HG02588 (cell line): Measurements from ENCODE around the gene POLR3B.
"Not testable (repeated sequence)": the region's sequence is repeated elsewhere in the genome, so short reads cannot be mapped to it uniquely, and the experiment has no call there.

Experiments used
- ATAC-seq: cut with Tn5 transposase; IDR thresholded peaks from one replicate; pipeline ENCODE4 v1.9.1; 2021; ENCODE audit warnings: mild to moderate bottlenecking, moderate library complexity; ENCODE audit not compliant: unreplicated experiment

POLR3B gene

DNA sequence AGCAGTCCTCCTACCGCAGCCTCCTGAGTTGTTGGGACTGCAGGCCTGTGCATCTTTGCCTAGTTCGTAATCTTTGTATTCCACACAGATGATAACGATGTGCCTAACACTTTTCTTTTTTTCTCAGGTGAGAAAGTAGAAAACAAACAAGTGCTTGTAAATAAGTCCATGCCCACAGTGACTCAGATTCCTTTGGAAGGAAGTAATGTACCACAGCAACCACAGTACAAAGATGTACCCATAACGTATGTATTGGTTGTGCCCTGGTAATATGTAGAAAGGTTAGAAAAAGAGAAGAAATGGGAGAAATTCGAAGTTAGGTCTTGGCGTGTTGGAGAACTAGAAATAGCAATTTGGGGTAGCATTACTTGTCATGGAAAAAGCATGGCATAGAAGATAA, 101.6 kb downstream of the POLR3B start:
- ATAC-seq = no peak

- no peak for ATAC-seq
Observed at GRCh38 chr12:106459534-106459933, 102.0 kb downstream of the POLR3B start.

- ATAC-seq = no peak
Observed at GRCh38 chr12:106461730-106462129, 104.2 kb downstream of the POLR3B start.

- ATAC-seq = not testable (repeated sequence)
Observed at GRCh38 chr12:106465605-106466004, 108.1 kb downstream of the POLR3B start.

GRCh38 chr12:106475662-106476061, 118.1 kb downstream of the POLR3B start:
- ATAC-seq = not testable (repeated sequence)

DNA sequence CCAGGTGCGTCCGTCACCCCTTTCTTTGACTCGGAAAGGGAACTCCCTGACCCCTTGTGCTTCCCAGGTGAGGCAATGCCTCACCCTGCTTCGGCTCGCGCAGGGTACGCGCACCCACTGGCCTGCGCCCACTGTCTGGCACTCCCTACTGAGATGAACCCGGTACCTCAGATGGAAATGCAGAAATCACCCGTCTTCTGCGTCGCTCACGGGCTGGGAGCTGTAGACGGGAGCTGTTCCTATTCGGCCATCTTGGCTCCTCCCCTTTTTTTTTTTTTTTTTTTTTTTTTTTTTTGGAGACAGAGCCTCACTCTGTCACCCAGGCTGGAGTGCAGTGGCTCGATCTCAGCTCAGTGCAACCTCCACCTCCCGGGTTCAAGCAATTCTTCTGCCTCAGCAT, 120.1 kb downstream of the POLR3B start:
- not testable (repeated sequence) for ATAC-seq

DNA sequence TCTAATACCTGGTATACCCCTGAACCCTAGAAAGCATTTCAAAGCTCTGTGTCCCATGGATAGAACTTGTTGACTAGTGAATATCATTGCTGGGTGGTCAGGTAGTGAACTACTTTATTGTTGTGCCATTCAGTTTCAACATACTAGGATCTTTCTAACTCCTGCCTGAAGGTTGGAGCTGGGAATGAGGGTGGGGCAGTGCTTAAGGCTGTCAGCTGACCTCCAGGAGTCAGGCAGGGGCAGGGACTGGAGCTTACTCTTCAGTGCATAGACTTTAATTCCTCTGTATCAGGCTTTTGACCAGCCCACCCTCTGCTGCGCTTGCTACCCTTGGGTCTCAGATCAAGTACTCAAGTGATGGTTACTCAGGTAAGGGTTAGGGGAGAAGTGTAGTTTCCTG, 122.7 kb downstream of the POLR3B start:
- no peak for ATAC-seq

- ATAC-seq = no peak
Observed at GRCh38 chr12:106481246-106481645, 123.7 kb downstream of the POLR3B start.

DNA sequence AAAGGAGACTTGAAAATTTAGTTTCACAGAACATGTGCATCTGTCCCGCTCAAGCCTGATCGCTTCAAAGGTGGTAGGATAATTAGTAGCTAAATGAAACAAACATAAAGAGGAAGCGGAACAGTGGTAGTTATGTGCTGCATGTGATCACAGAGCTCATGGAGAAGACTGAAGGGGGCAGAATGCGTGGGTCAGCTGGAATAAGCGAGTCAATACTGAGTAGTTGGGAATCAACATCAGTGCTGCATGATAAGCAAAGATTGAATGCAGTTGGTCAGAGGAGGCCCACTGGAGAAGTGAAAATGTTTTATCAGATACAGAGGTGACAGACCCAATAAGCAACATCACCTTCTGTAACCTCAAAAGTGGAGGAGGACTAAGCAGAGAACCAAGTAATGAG, 130.1 kb downstream of the POLR3B start:
- no peak for ATAC-seq

- ATAC-seq = no peak
Observed at GRCh38 chr12:106488884-106489283, 131.3 kb downstream of the POLR3B start.

GRCh38 chr12:106490264-106490663, 132.7 kb downstream of the POLR3B start:
- no peak for ATAC-seq

DNA sequence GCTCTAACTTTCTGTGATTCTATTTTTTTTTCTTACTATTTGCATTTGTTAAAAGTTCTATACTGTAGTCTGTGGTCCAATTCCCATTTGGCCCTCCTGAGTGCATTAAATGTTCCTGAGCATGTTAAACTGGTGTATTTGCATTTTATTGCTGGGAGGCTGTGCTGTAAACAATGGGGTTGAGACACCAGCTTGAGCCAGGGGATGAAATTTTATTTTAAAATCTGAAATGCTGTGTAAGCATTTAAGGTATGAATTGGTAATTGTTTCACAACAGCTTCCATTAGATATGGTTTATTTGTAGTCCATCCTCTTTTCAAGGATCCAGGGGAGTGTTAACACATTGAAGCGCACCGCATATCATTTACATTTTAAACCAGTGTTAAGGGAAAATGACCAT, 135.3 kb downstream of the POLR3B start:
- no peak for ATAC-seq

- ATAC-seq = no peak
Observed at GRCh38 chr12:106493531-106493930, 136.0 kb downstream of the POLR3B start.

GRCh38 chr12:106495354-106495965, 137.9 kb downstream of the POLR3B start:
- no peak for ATAC-seq

DNA sequence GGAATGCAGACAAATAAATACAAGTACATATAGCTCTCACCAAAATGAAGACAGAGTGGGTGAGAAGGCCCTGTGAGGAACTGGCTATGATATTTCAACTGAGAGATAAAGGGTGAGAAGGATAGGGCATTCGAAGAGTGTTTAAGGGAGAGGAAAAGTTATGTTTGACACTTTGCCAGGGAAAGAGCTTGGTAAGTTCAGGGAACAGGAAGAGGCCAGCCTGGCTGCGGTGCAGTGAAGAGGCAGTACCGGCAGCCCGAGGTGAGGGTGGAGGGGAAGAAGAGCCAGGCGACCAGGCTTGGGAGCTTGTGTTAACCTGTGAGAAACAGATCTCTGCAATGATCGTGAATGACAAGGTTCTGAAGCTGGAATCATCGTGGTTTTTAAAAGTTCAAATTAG, 140.5 kb downstream of the POLR3B start:
- ATAC-seq = no peak

GRCh38 chr12:106499628-106500027, 142.1 kb downstream of the POLR3B start:
- no peak for ATAC-seq

GRCh38 chr12:106506691-106507090, 149.1 kb downstream of the POLR3B start:
- ATAC-seq = no peak

DNA sequence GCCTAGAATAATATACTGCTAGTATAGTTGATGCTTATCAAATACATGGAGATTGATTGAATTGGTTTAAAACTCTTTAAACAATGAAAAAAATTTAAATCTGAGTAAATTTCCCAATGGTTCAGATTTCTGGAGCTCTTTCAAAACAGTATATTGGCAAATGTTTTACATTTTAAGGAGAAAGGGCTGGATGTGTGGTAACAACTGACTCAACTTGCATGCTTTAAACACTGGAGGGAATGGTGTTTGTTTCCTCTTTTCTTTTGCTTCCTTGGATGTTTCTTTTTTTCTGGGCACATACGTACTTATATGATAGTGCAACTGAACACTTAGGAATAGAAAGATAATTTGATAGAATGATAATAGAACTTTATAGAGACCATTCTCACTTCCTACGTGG, 151.4 kb downstream of the POLR3B start:
- ATAC-seq = no peak

GRCh38 chr12:106511365-106511764, 153.8 kb downstream of the POLR3B start:
- ATAC-seq = no peak

- no peak for ATAC-seq
Observed at GRCh38 chr12:106517314-106517713, 159.8 kb downstream of the POLR3B start.

- ATAC-seq = no peak
Observed at GRCh38 chr12:106519607-106520021, 162.1 kb downstream of the POLR3B start.

DNA sequence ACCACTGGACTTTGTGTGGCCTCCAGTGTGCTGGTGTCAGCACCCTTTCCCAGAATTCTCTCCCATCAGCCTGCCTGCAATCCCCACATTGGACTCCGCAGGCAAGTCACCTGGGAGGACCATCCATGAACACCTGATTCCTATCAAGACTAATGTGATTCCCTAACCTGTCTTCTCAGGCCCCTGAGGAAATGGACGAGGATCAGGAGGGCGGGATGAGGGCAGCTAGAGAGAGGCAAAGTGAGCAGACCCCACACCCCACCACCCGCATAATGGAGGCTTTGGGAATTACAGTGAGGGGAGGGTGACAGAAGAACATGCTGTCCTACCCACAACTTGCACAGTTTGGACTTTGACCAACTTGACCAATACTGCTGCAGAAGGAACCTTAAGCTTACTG, 164.4 kb downstream of the POLR3B start:
- no peak for ATAC-seq

- ATAC-seq = no peak
Observed at GRCh38 chr12:106522708-106523107, 165.2 kb downstream of the POLR3B start.
